Measurements from ENCODE around the gene DNAH11.

DNA sequence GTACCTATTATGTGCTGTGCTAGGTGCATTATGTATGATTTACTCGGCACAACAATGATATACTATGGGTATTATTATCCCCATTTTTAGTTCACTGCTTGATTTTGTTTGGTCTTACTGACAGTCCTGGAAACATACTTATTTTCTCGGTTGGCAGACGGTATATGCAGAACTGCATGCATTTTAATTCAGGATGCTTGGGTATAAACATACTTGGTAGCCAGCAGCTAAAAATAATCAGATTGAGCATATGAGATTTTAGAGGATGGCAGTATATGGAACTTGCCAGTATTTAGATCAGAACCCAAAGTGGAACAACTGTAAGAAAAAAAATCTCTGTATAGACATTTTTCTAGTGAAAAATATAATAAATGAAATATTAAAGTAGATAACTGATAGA lies 163.3 kb downstream of the DNAH11 start:
- TF ChIP-seq, protein P1, sequence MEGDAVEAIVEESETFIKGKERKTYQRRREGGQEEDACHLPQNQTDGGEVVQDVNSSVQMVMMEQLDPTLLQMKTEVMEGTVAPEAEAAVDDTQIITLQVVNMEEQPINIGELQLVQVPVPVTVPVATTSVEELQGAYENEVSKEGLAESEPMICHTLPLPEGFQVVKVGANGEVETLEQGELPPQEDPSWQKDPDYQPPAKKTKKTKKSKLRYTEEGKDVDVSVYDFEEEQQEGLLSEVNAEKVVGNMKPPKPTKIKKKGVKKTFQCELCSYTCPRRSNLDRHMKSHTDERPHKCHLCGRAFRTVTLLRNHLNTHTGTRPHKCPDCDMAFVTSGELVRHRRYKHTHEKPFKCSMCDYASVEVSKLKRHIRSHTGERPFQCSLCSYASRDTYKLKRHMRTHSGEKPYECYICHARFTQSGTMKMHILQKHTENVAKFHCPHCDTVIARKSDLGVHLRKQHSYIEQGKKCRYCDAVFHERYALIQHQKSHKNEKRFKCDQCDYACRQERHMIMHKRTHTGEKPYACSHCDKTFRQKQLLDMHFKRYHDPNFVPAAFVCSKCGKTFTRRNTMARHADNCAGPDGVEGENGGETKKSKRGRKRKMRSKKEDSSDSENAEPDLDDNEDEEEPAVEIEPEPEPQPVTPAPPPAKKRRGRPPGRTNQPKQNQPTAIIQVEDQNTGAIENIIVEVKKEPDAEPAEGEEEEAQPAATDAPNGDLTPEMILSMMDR (conservative IDR thresholded peaks at IDR 0.05; ENCODE audit: low read depth, low read length) = no peak
- TF ChIP-seq EZH2 (IDR thresholded peaks at IDR 0.05; ENCODE audit: borderline replicate concordance, low read depth, low read length, poor library complexity, severe bottlenecking) = no peak
